CD4-positive, alpha-beta memory T cell (primary cell): ENCODE results near the gene KIAA1217. TPM values are rescaled to one million over a fixed set of nuclear protein-coding genes. Genes with fewer than 3 reads are reported as not detected.
"Not testable (repeated sequence)": the region's sequence is repeated elsewhere in the genome, so short reads cannot be mapped to it uniquely, and the experiment has no call there.

Experiments used
- CTCF ChIA-PET: fragments of 350-600 bp; sonication (Branson Sonifier 250); formaldehyde crosslinking; loops from one replicate; lab custom pipeline; 2021; ENCODE audit warnings: inconsistent platforms; ENCODE audit not compliant: partially characterized antibody; lab: Charles Lee
- POLR2A ChIA-PET: fragments of 350-600 bp; sonication (Branson Sonifier 250); formaldehyde crosslinking; loops from one replicate; lab custom pipeline; 2021; ENCODE audit not compliant: partially characterized antibody; lab: Charles Lee
- DNase-seq, 5 donors: peaks; one replicate each; pipeline versions ENCODE4 v3.0.0 to v3.0.0-alpha.2; 2020 to 2022; ENCODE audit warnings: mixed read lengths in 1 of 5
- H3K27ac ChIP-seq: one replicate; pipeline ENCODE4 v1.7.0; 2013; ENCODE audit warnings: low read depth, low read length
- H3K27me3 ChIP-seq: 2 replicates; pipeline ENCODE4 v1.7.0; 2013; ENCODE audit warnings: mild to moderate bottlenecking, low read length, moderate library complexity; ENCODE audit not compliant: insufficient read depth
- H3K36me3 ChIP-seq: 2 replicates; pipeline ENCODE4 v1.7.0; 2013; ENCODE audit warnings: mild to moderate bottlenecking, low read length, moderate library complexity; ENCODE audit not compliant: insufficient read depth
- H3K4me1 ChIP-seq: 2 replicates; pipeline ENCODE4 v1.7.0; 2013; ENCODE audit warnings: mild to moderate bottlenecking, low read length, moderate library complexity; ENCODE audit not compliant: insufficient read depth
- H3K4me3 ChIP-seq, 2 donors: one replicate each; pipeline ENCODE4 v1.7.0; 2013; ENCODE audit warnings: low read length in 2 of 2, mild to moderate bottlenecking in 1 of 2
- H3K9me3 ChIP-seq, 2 donors: one replicate each; pipeline ENCODE4 v1.7.0; 2013; ENCODE audit warnings: low read length in 2 of 2, control low read depth in 1 of 2; ENCODE audit not compliant: control insufficient read depth in 1 of 2
- H3K27ac Mint-ChIP-seq, 7 donors: one replicate each; pipeline ENCODE4 v1.8.0; 2020 to 2021; ENCODE audit warnings: mixed read lengths in 7 of 7, mild to moderate bottlenecking in 6 of 7, inconsistent platforms in 3 of 7, moderate library complexity in 3 of 7
- H3K27me3 Mint-ChIP-seq, 2 donors: one replicate each; pipeline ENCODE4 v1.8.0; 2020 to 2021; ENCODE audit warnings: mixed read lengths in 2 of 2
- H3K36me3 Mint-ChIP-seq, 2 donors: one replicate each; pipeline ENCODE4 v1.8.0; 2020 to 2021; ENCODE audit warnings: mixed read lengths in 2 of 2, inconsistent platforms in 1 of 2, mild to moderate bottlenecking in 1 of 2
- H3K4me1 Mint-ChIP-seq, 4 donors: one replicate each; pipeline ENCODE4 v1.8.0; 2020 to 2021; ENCODE audit warnings: mixed read lengths in 4 of 4, mild to moderate bottlenecking in 1 of 4
- H3K4me3 Mint-ChIP-seq, 8 donors: one replicate each; pipeline ENCODE4 v1.8.0; 2020 to 2021; ENCODE audit warnings: mixed read lengths in 8 of 8, mild to moderate bottlenecking in 7 of 8, moderate library complexity in 6 of 8, inconsistent platforms in 3 of 8
- H3K9me3 Mint-ChIP-seq, 8 donors: one replicate each; pipeline ENCODE4 v1.8.0; 2020 to 2021; ENCODE audit warnings: mixed read lengths in 8 of 8, mild to moderate bottlenecking in 5 of 8, inconsistent platforms in 3 of 8, moderate library complexity in 1 of 8
- intact Hi-C: fragments of 100-400 bp; cut with micrococcal nuclease; formaldehyde crosslinking; loops from one replicate; pipeline ENCODE4 v1.15.1; 2023
- polyA plus RNA-seq, 2 donors: library from polyadenylated mRNA; unstranded; fragments of 300-500 nt; fragmentation: Illumina TruSeq; gene quantifications; one replicate each; pipeline ENCODE4 v1.2.3, GENCODE V29; 2021
- total RNA-seq, 2 experiments: library from RNA; stranded (reverse); gene quantifications; one replicate each; pipeline ENCODE4 v1.2.3, GENCODE V29; 2021

KIAA1217 gene
- total and polyA plus RNA-seq, 4 experiments from 2014 or later = 0.69 to 0.75 (median 0.70) TPM; not detected in 1

DNA sequence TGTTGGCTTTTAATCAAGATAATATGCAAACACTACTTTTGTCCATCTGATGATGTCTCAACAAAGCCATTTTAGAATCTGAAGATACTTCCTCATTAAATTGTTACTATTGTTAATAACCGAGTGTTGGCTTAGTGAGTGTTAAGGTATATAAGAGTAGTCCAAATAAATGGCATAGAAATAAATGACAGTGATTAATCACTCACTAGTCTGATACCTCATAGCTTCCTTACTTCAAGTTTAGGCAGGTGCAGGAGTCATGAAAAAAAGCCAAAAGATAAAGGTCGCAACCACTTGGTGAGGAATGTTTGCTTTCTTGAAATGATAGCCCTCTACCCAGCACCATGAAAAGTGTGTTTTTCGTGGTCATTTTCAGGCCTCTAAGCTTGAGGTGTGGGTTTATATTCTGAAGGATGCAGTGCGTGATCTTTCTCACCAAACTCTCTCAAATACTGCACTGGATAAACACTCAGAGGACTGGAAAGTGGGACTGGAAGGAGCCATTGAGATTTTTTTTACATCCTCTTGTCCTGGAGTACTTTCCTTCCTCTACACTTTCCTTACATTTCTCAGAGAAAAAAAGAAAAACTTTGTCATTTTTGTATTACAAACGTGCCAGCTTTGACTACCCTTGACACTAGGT is 138.1 kb downstream of the KIAA1217 start:
- H3K27ac ChIP-seq = no peak overlapping the region
- no peaks in the 10 kb centered on the region for H3K36me3 Mint-ChIP-seq
- no peaks in the 10 kb centered on the region for H3K4me1 Mint-ChIP-seq
- H3K4me3 Mint-ChIP-seq = no peak overlapping the region
- no peaks in the 10 kb centered on the region for H3K36me3 ChIP-seq
- H3K4me1 ChIP-seq = no peaks in the 10 kb centered on the region
- ChIA-PET CTCF (no interaction called here), POLR2A (no interaction called here)
- no peaks in the 10 kb centered on the region for H3K27me3 ChIP-seq
- H3K9me3 ChIP-seq = no peaks in the 10 kb centered on the region
- H3K9me3 Mint-ChIP-seq = no peaks in the 10 kb centered on the region
- H3K4me3 ChIP-seq = no peak overlapping the region
- intact Hi-C loops = no loop called here
- H3K27ac Mint-ChIP-seq = no peak overlapping the region
- H3K27me3 Mint-ChIP-seq = peaks cover 4 to 5% of the 10 kb centered on the region in 2 donors
- no peak for DNase-seq

GRCh38 chr10:24349379-24350001 is 140.6 kb downstream of the KIAA1217 start:
- Mint-ChIP-seq H3K4me3 (no peak overlapping the region), H3K27ac (no peak overlapping the region), H3K4me1 (no peaks in the 10 kb centered on the region), H3K36me3 (no peaks in the 10 kb centered on the region), H3K9me3 (no peaks in the 10 kb centered on the region), H3K27me3 (peaks cover 1 to 5% of the 10 kb centered on the region in 2 donors)
- no peak for DNase-seq
- H3K9me3 ChIP-seq = no peaks in the 10 kb centered on the region
- no peaks in the 10 kb centered on the region for H3K27me3 ChIP-seq
- H3K4me1 ChIP-seq = no peaks in the 10 kb centered on the region
- H3K36me3 ChIP-seq = no peaks in the 10 kb centered on the region
- H3K27ac ChIP-seq = no peak overlapping the region
- H3K4me3 ChIP-seq = no peak overlapping the region
- ChIA-PET POLR2A (no interaction called here), CTCF (no interaction called here)
- intact Hi-C loops = no loop called here

DNA sequence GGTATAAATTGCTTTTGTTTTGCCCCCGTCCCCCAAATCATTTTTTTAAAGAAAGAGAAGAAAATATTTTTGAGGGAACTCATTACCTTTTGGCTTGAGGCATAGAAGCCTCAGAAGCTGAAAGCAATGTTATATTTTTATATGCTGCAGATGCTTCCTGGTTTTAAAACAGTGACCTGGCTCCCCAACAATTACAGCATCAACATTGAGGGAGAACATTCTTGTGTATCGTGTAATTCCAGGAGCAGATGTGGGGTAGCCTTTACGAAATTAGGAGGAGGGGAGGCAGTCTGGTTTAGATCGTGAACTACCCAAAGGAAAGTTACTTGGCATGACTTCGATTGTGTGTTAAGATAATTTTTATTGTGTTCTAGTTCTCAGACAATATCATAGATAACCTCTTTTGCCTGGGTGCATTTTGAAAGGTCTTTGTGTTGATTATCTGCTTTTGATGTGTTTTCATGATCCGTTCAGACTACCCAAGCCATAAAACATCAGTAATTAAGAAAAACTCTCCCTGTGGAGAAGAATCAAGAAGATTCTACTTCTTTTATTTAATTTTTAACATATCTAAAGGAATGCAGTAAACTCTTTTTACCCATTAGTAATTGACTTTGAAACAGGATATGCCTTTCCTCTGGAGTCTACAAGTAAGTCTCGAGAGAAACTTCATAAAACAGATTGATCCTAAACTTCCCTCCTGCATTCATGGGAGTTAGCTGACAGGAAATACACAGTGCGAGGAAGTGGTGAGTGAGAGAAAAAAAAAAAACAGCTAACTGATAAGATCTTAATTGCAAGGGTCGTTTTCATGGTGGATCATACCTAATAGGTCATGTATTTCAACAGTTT is 141.4 kb downstream of the KIAA1217 start:
- POLR2A ChIA-PET = no interaction called here
- Histone ChIP-seq H3K9me3 (no peaks in the 10 kb centered on the region), H3K4me3 (no peak overlapping the region), H3K27ac (no peak overlapping the region), H3K4me1 (no peaks in the 10 kb centered on the region), H3K27me3 (no peaks in the 10 kb centered on the region), H3K36me3 (no peaks in the 10 kb centered on the region)
- Mint-ChIP-seq H3K27me3 (peaks cover 1 to 5% of the 10 kb centered on the region in 2 donors), H3K4me3 (no peak overlapping the region), H3K4me1 (no peaks in the 10 kb centered on the region), H3K9me3 (no peaks in the 10 kb centered on the region), H3K27ac (no peak overlapping the region), H3K36me3 (no peaks in the 10 kb centered on the region)
- CTCF ChIA-PET = no interaction called here
- intact Hi-C loops = no loop called here
- DNase-seq = no peak

DNA sequence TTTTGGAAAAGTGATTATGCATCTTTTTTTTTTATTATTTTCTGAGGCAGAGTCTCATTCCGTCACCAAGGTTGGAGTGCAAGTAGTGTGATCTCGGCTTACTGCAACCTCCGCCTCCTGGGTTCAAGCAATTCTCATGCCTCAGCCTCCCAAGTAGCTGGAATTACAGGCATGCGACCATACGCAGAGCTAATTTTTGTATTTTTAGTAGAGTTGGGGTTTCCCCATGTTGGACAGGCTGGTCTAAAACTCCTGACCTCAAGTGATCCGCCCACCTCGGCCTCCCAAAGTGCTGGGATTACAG is 141.9 kb downstream of the KIAA1217 start:
- H3K4me3 ChIP-seq, H3K9me3 ChIP-seq, intact Hi-C loops, H3K36me3 ChIP-seq, POLR2A ChIA-PET, DNase-seq, H3K27me3 Mint-ChIP-seq, H3K4me1 ChIP-seq, H3K27ac Mint-ChIP-seq, H3K4me3 Mint-ChIP-seq, H3K27ac ChIP-seq, H3K36me3 Mint-ChIP-seq, H3K9me3 Mint-ChIP-seq, H3K4me1 Mint-ChIP-seq, CTCF ChIA-PET, H3K27me3 ChIP-seq: not testable (repeated sequence)

DNA sequence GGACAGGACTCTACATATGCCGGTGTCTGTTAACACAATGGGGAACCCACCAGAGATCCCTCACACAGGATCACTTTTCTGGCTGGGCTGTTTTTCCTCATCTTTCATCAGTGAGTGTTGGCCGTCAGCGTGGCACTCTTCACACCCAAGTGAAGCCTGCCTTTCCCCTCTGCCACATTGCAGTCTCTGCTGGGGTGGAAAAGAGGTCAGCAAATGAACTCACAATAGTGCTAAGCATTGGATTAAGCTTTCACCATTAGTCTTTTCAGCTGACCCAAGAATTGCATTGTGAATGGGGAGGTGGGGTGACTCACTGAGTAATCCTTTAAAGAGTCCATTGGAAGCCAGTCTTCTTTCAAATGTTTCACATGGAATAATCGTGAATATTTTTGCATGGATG is 143.0 kb downstream of the KIAA1217 start:
- POLR2A ChIA-PET = no interaction called here
- Histone ChIP-seq H3K27ac (no peak overlapping the region), H3K27me3 (no peaks in the 10 kb centered on the region), H3K4me3 (no peak overlapping the region), H3K36me3 (no peaks in the 10 kb centered on the region), H3K4me1 (no peaks in the 10 kb centered on the region), H3K9me3 (no peaks in the 10 kb centered on the region)
- no peaks in the 10 kb centered on the region for H3K36me3 Mint-ChIP-seq
- no peak overlapping the region for H3K4me3 Mint-ChIP-seq
- CTCF ChIA-PET = no interaction called here
- intact Hi-C loops = no loop called here
- H3K27ac Mint-ChIP-seq = no peak overlapping the region
- no peaks in the 10 kb centered on the region for H3K4me1 Mint-ChIP-seq
- peaks cover 1 to 5% of the 10 kb centered on the region in 2 donors for H3K27me3 Mint-ChIP-seq
- no peaks in the 10 kb centered on the region for H3K9me3 Mint-ChIP-seq
- DNase-seq = no peak

DNA sequence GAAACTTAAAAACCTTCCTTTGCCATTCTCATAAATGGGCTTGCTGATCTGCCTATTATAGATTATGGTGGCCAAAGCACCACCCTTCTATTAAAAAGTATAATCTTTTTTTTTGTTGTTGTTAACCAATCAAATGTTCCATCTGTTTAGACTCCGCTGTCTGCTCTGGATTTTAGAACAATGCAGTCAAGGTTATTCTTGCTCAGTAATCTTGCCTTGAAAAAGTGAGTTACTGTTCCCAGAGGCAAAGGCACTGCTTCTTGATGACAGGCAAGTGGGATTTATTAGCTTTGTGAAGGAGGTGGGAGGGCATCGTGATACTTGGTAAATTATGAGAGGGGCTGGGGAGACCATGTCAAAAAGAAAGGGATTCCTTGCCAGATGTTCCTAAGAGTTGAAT is 143.5 kb downstream of the KIAA1217 start:
- H3K4me3 Mint-ChIP-seq = no peak overlapping the region

DNA sequence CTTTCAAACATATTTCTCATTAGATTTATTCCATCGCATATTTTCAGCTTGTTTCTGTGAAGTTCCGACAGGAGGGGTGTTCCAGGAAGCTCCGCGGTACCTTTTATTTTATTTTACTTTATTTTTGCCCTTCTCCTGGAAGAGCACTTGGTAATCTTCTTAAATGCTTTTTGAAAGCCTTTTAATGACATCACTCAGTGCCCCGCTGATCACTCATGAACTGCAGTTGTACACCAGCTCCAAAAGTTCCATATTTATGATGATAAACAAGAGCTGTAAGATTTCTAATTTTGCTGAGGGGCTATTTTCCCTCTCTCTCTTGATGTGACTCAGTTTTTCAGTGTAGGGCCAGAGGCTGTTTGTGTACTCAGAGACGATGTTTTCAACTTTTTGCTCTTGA is 144.4 kb downstream of the KIAA1217 start:
- CTCF ChIA-PET = no interaction called here
- no peak overlapping the region for H3K4me3 Mint-ChIP-seq

More for the DNA sequence above, 143.5 kb downstream of the KIAA1217 start:
- intact Hi-C loops = no loop called here
- Histone ChIP-seq H3K9me3 (no peaks in the 10 kb centered on the region), H3K4me3 (no peak overlapping the region), H3K36me3 (no peaks in the 10 kb centered on the region), H3K27ac (no peak overlapping the region), H3K4me1 (no peaks in the 10 kb centered on the region), H3K27me3 (no peaks in the 10 kb centered on the region)
- H3K27me3 Mint-ChIP-seq = peaks cover 1 to 5% of the 10 kb centered on the region in 2 donors
- no peak for DNase-seq
- POLR2A ChIA-PET = no interaction called here
- H3K9me3 Mint-ChIP-seq = no peaks in the 10 kb centered on the region
- no peaks in the 10 kb centered on the region for H3K4me1 Mint-ChIP-seq
- H3K36me3 Mint-ChIP-seq = no peaks in the 10 kb centered on the region
- CTCF ChIA-PET = no interaction called here
- H3K27ac Mint-ChIP-seq = no peak overlapping the region

More for the DNA sequence above, 144.4 kb downstream of the KIAA1217 start:
- H3K27ac Mint-ChIP-seq = no peak overlapping the region
- H3K36me3 Mint-ChIP-seq = no peaks in the 10 kb centered on the region
- DNase-seq = no peak
- no peaks in the 10 kb centered on the region for H3K36me3 ChIP-seq
- H3K27me3 ChIP-seq = no peaks in the 10 kb centered on the region
- intact Hi-C loops = no loop called here
- H3K4me3 ChIP-seq = no peak overlapping the region
- H3K4me1 ChIP-seq = no peaks in the 10 kb centered on the region
- no peaks in the 10 kb centered on the region for H3K4me1 Mint-ChIP-seq
- peaks cover 1 to 5% of the 10 kb centered on the region in 2 donors for H3K27me3 Mint-ChIP-seq
- POLR2A ChIA-PET = no interaction called here
- H3K27ac ChIP-seq = no peak overlapping the region
- no peaks in the 10 kb centered on the region for H3K9me3 Mint-ChIP-seq
- H3K9me3 ChIP-seq = no peaks in the 10 kb centered on the region
